ENCODE measurements around the gene GPR152.
"Not testable (repeated sequence)": the region's sequence is repeated elsewhere in the genome, so short reads cannot be mapped to it uniquely, and the experiment has no call there.

GPR152 gene

GRCh38 chr11:67402192-67402839, 50.2 kb downstream of the GPR152 start:
- H3K4me1 ChIP-seq (ENCODE audit: control insufficient read depth, insufficient read depth, low read length); H3K9me3 ChIP-seq (ENCODE audit: control insufficient read depth, insufficient read depth, low read length); H3K27me3 ChIP-seq (ENCODE audit: control insufficient read depth, insufficient read depth, low read length); H3K9ac ChIP-seq (ENCODE audit: low read depth, low read length): not testable (repeated sequence)
- peak overlapping the region; percentile 38; the same call in 1 of the 2 replicates for H3K4me3 ChIP-seq (ENCODE audit: low read depth, low read length)
- peaks cover 30% of the 10 kb centered on the region for H3K36me3 ChIP-seq (ENCODE audit: control insufficient read depth, insufficient read depth, low read length)
- H3K27ac ChIP-seq (ENCODE audit: low read depth, low read length) = peak overlapping the region; percentile 88

GRCh38 chr11:67401495-67402191, 50.9 kb downstream of the GPR152 start, which contains the start of gene PPP1CA:
Gene PPP1CA (minus strand): TSS chr11:67401858. CDS start chr11:67401782, 76 bp downstream.
- peaks cover 9% of the 10 kb centered on the region; the same call in 1 of the 2 replicates for H3K4me1 ChIP-seq (ENCODE audit: control insufficient read depth, insufficient read depth, low read length)
- peaks cover 33% of the 10 kb centered on the region for H3K36me3 ChIP-seq (ENCODE audit: control insufficient read depth, insufficient read depth, low read length)
- H3K4me3 ChIP-seq (ENCODE audit: low read depth, low read length) = peak within 1 kb of the TSS; percentile 91

More at GRCh38 chr11:67401495-67402191, 50.9 kb downstream of the GPR152 start, which contains the start of gene PPP1CA:
- Histone ChIP-seq H3K27me3 (ENCODE audit: control insufficient read depth, insufficient read depth, low read length) (no peaks in the 10 kb centered on the region), H3K27ac (ENCODE audit: low read depth, low read length) (peak within 1 kb of the TSS; percentile 90), H3K9ac (ENCODE audit: low read depth, low read length) (peak within 1 kb of the TSS; percentile 71), H3K9me3 (ENCODE audit: control insufficient read depth, insufficient read depth, low read length) (no peaks in the 10 kb centered on the region)
